ENCODE measurements around the gene B3GALT5.
"Not testable (repeated sequence)": the region's sequence is repeated elsewhere in the genome, so short reads cannot be mapped to it uniquely, and the experiment has no call there.

Gene B3GALT5

GRCh38 chr21:39612233-39613040 lies at the start of gene B3GALT5:
B3GALT5 (plus strand) TSS chr21:39612940; CDS start chr21:39660560, 47,620 bp downstream.
- DNase-seq (ENCODE audit: low read depth in 3 of 3, low spot score in 1 of 3), result no peak

GRCh38 chr21:39564200-39564599 lies 48.5 kb upstream of the B3GALT5 start:
- no peak for DNase-seq (ENCODE audit: low read depth in 3 of 3, low spot score in 1 of 3)

GRCh38 chr21:39567180-39567972 lies 45.4 kb upstream of the B3GALT5 start:
- DNase-seq (ENCODE audit: low read depth in 3 of 3, low spot score in 1 of 3), result no peak

GRCh38 chr21:39568361-39568760 lies 44.4 kb upstream of the B3GALT5 start:
- DNase-seq (ENCODE audit: low read depth in 3 of 3, low spot score in 1 of 3), result no peak

- no peak for DNase-seq (ENCODE audit: low read depth in 3 of 3, low spot score in 1 of 3)
These were observed 37.0 kb upstream of the B3GALT5 start for GRCh38 chr21:39575775-39576174.

GRCh38 chr21:39576518-39577128 lies 36.1 kb upstream of the B3GALT5 start:
- no peak for DNase-seq (ENCODE audit: low read depth in 3 of 3, low spot score in 1 of 3)

- no peak for DNase-seq (ENCODE audit: low read depth in 3 of 3, low spot score in 1 of 3)
These were observed 32.9 kb upstream of the B3GALT5 start for GRCh38 chr21:39579734-39580332.

- DNase-seq (ENCODE audit: low read depth in 3 of 3, low spot score in 1 of 3), result no peak
These were observed 32.0 kb upstream of the B3GALT5 start for GRCh38 chr21:39580744-39581143.

- DNase-seq (ENCODE audit: low read depth in 3 of 3, low spot score in 1 of 3), result no peak
These were observed 31.3 kb upstream of the B3GALT5 start for GRCh38 chr21:39581414-39581813.

GRCh38 chr21:39582749-39583148 lies 30.0 kb upstream of the B3GALT5 start:
- no peak for DNase-seq (ENCODE audit: low read depth in 3 of 3, low spot score in 1 of 3)

GRCh38 chr21:39583586-39583985 lies 29.2 kb upstream of the B3GALT5 start:
- DNase-seq (ENCODE audit: low read depth in 3 of 3, low spot score in 1 of 3), result not testable (repeated sequence)

GRCh38 chr21:39587376-39587775 lies 25.4 kb upstream of the B3GALT5 start:
- DNase-seq (ENCODE audit: low read depth in 3 of 3, low spot score in 1 of 3), result no peak

GRCh38 chr21:39588884-39589283 lies 23.9 kb upstream of the B3GALT5 start:
- no peak for DNase-seq (ENCODE audit: low read depth in 3 of 3, low spot score in 1 of 3)

- no peak for DNase-seq (ENCODE audit: low read depth in 3 of 3, low spot score in 1 of 3)
These were observed 19.2 kb upstream of the B3GALT5 start for GRCh38 chr21:39593522-39593921.

- no peak for DNase-seq (ENCODE audit: low read depth in 3 of 3, low spot score in 1 of 3)
These were observed 17.3 kb upstream of the B3GALT5 start for GRCh38 chr21:39595465-39595864.

- no peak for DNase-seq (ENCODE audit: low read depth in 3 of 3, low spot score in 1 of 3)
These were observed 15.1 kb upstream of the B3GALT5 start for GRCh38 chr21:39597595-39597994.

GRCh38 chr21:39599191-39599970 lies 13.4 kb upstream of the B3GALT5 start:
- no peak for DNase-seq (ENCODE audit: low read depth in 3 of 3, low spot score in 1 of 3)

GRCh38 chr21:39601187-39601928 lies 11.4 kb upstream of the B3GALT5 start:
- no peak for DNase-seq (ENCODE audit: low read depth in 3 of 3, low spot score in 1 of 3)

- DNase-seq (ENCODE audit: low read depth in 3 of 3, low spot score in 1 of 3), result no peak
These were observed 10.6 kb upstream of the B3GALT5 start for GRCh38 chr21:39602076-39602689.

- DNase-seq (ENCODE audit: low read depth in 3 of 3, low spot score in 1 of 3), result no peak
These were observed 9.9 kb upstream of the B3GALT5 start for GRCh38 chr21:39602793-39603192.

Measured in stimulated activated CD4-positive, alpha-beta T cell treated with anti-CD3 and anti-CD28 coated beads, TNF-alpha, amount 100 ng/mL, for 1 hour (primary cell).